Heart left ventricle (tissue), 16 donors: ENCODE data around the gene ASTE1. TPM values are rescaled to one million over a fixed set of nuclear protein-coding genes. Genes with fewer than 3 reads are reported as not detected.

ENCODE experiments used
- ATAC-seq, 4 donors: fragments of 200-7000 bp; cut with Tn5 transposase; one replicate each; pipeline ENCODE4 v1.9.1; 2020 to 2022; ENCODE audit warnings: moderate library complexity in 4 of 4, mild to moderate bottlenecking in 3 of 4, moderate number of reproducible peaks in 1 of 4
- DNase-seq, 5 donors: peaks; one replicate each; pipeline ENCODE4 v3.0.0-alpha.2; 2020
- H3K27ac ChIP-seq, 12 donors: fragments of 200-600 bp; sonication (generic) in 4 of 12; one replicate each; pipeline versions ENCODE4 v1.5.0 to v1.8.0; 2016 to 2022; ENCODE audit warnings: mild to moderate bottlenecking in 2 of 12
- H3K27me3 ChIP-seq, 9 donors: fragments of 200-600 bp; sonication (generic) in 2 of 9; one replicate each; pipeline versions ENCODE4 v1.5.1 to v1.8.0; 2016 to 2022; ENCODE audit warnings: mild to moderate bottlenecking in 3 of 9
- H3K36me3 ChIP-seq, 9 donors: fragments of 200-600 bp; sonication (generic) in 2 of 9; one replicate each; pipeline versions ENCODE4 v1.5.0 to v1.8.0; 2018 to 2022; ENCODE audit warnings: mild to moderate bottlenecking in 2 of 9
- H3K4me1 ChIP-seq, 12 donors: fragments of 200-600 bp; sonication (generic) in 4 of 12; one replicate each; pipeline versions ENCODE4 v1.5.0 to v1.8.0; 2016 to 2022; ENCODE audit warnings: mild to moderate bottlenecking in 3 of 12
- H3K4me3 ChIP-seq, 12 donors: fragments of 200-600 bp; sonication (generic) in 4 of 12; one replicate each; pipeline versions ENCODE4 v1.5.0 to v1.8.0; 2017 to 2022; ENCODE audit warnings: mild to moderate bottlenecking in 9 of 12, moderate library complexity in 4 of 12
- H3K9me3 ChIP-seq, 12 donors: fragments of 200-600 bp; sonication (generic) in 4 of 12; one replicate each; pipeline versions ENCODE4 v1.5.0 to v1.8.0; 2016 to 2022; ENCODE audit warnings: mild to moderate bottlenecking in 1 of 12
- POLR2A ChIP-seq, 2 donors: fragments of 450-650 bp; IDR thresholded peaks; one replicate each; pipeline ENCODE4 v1.6.1; 2017; ENCODE audit warnings: antibody characterized with exemption in 2 of 2, mild to moderate bottlenecking in 2 of 2, moderate library complexity in 2 of 2
- WGBS, 4 donors: extraction: QIAGEN DNeasy Blood & Tissue Kit in 2 of 4; methylation state at CpG; one replicate each; pipeline versions ENCODE4 v1.1.5 to v1.1.7; 2013 to 2018; 5-methylcytosine and 5-hydroxymethylcytosine counted together
- intact Hi-C, 10 donors: fragments of 100-400 bp; cut with DNase I; formaldehyde crosslinking; loops; one replicate each; pipeline versions ENCODE4 v1.11.1 to v1.14.2; 2022
- polyA plus RNA-seq, 2 donors: library from polyadenylated mRNA; stranded (reverse); fragments of 200-250 nt; gene quantifications; one replicate each; pipeline ENCODE4 v1.2.3, GENCODE V29; 2013
- total RNA-seq, 9 donors: library from RNA; depleted of rRNA in 2 of 9; stranded (reverse); fragments of >200 nt in 2 of 9; fragmentation: NEBNext Ultra II Directional in 3 of 9; extraction: Animal tissue kit (Norgen Biotek cat#: 25700) in 3 of 9; gene quantifications; one replicate each; pipeline versions ENCODE4 v1.1.0 to v1.2.4, GENCODE V29; 2016 to 2023
- TF ChIP-seq, protein P1 (sequence below), 12 donors: fragments of 200-600 bp; sonication (generic) in 4 of 12; IDR thresholded peaks; one replicate each; pipeline versions ENCODE4 v1.5.0 to v1.8.0; 2018 to 2022; ENCODE audit warnings: antibody characterized with exemption in 12 of 12, mild to moderate bottlenecking in 5 of 12
- donor health status: ischemic (EF 13 %, LVEDD 7.1; RV severe dilation, severe dysfunction).
- donor health status: healthy with polysubstance abuse.
- donor health status: DM: no; HTN: yes; CAD: no.
- donor health status: DM: no; HTN: no; CAD: no.
- donor health status: ischemic (EF 25% LVEDD 6.9; RV normal size, moderate dysfunction).
- donor health status: ischemic (EF 25% LVEDD 5.7; RV mildly dilated, moderate dysfunction).
- donor health status: healthy.
- donor health status: DM: yes; HTN: yes; CAD: no.
- donor health status: ischemic (EF 35%, LVEDD 5.7; RV mildly dilated, moderate dysfunction).
- donor health status: nonischemic (EF 11% LVEDD 7.7; RV severe dilation, severe dysfunction).
- donor health status: DM: yes; HTN: yes; CAD: no.
- donor health status: PGD.
- donor health status: ischemic (EF 29% LVEDD 5.4; RV normal size, mild dysfunction).
- donor health status: nonischemic (EF 23%, LVEDD 6.1; RV moderate dilation, normal function).

ASTE1 gene
- total and polyA plus RNA-seq, 11 donors = 1.4 to 5.7 (median 3.1) TPM

DNA sequence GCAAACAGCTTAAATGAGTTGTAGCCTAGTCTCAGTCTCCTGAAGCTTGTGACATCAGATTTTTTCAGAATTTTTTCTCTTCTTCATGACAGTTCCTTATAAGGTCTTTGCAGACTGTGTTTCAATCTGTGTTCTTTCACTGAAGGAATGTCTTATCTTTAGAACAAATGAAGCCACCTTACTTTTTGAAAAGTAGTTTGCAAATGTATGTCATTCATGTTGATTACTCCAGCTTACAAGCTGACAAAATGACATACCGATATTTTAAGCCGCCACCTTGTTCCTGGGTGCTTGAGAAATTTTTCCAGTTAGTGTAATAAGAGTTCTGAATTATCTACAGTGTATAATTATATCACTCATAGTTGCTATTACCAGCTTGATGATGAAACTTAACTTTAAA lies 57.0 kb downstream of the ASTE1 start:
- no peak for TF ChIP-seq POLR2A (IDR thresholded peaks at IDR 0.05)
- TF ChIP-seq, protein P1, sequence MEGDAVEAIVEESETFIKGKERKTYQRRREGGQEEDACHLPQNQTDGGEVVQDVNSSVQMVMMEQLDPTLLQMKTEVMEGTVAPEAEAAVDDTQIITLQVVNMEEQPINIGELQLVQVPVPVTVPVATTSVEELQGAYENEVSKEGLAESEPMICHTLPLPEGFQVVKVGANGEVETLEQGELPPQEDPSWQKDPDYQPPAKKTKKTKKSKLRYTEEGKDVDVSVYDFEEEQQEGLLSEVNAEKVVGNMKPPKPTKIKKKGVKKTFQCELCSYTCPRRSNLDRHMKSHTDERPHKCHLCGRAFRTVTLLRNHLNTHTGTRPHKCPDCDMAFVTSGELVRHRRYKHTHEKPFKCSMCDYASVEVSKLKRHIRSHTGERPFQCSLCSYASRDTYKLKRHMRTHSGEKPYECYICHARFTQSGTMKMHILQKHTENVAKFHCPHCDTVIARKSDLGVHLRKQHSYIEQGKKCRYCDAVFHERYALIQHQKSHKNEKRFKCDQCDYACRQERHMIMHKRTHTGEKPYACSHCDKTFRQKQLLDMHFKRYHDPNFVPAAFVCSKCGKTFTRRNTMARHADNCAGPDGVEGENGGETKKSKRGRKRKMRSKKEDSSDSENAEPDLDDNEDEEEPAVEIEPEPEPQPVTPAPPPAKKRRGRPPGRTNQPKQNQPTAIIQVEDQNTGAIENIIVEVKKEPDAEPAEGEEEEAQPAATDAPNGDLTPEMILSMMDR (IDR thresholded peaks at IDR 0.05) = no peak
- Histone ChIP-seq H3K27ac (no peak overlapping the region), H3K36me3 (peaks cover 0 to 94% (median 68%) of the 10 kb centered on the region in 9 donors), H3K9me3 (no peaks in the 10 kb centered on the region), H3K4me1 (no peaks in the 10 kb centered on the region), H3K27me3 (no peaks in the 10 kb centered on the region), H3K4me3 (no peak overlapping the region)
- WGBS, 4 donors = 95 to 99% (median 97%) methylated on average over 2 of the region's 2 CpGs
- intact Hi-C loops = no loop called here
- no peak for DNase-seq
- ATAC-seq = no peak

DNA sequence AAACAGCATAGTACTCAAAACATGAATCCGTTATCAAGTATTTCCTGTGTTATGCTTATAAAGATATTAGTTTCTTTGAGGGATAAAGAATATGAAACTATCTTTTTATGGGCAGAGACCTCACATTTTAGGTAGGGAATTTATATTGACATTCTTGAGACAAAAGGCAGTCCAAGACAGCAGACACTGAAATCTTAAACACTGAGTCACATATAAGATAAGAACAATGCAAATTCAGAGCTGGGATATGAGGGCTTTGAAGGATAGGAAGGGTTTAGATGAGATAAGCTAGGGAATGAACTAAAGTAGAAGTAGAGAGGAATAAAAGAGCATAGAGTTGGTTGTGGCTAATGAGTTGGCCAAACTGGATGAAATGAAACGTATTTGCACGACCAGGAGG lies 58.4 kb downstream of the ASTE1 start:
- intact Hi-C loops = no loop called here
- H3K9me3 ChIP-seq = no peaks in the 10 kb centered on the region
- DNase-seq (no peak), ATAC-seq (no peak)
- no peak overlapping the region for H3K4me3 ChIP-seq
- WGBS, 4 donors = 94 to 96% (median 95%) methylated on average over 3 of the region's 3 CpGs
- TF ChIP-seq, protein P1 (IDR thresholded peaks at IDR 0.05) = no peak
- TF ChIP-seq POLR2A (IDR thresholded peaks at IDR 0.05) = no peak
- H3K27ac ChIP-seq = no peak overlapping the region
- no peaks in the 10 kb centered on the region for H3K4me1 ChIP-seq
- H3K36me3 ChIP-seq = peaks cover 0 to 94% (median 77%) of the 10 kb centered on the region in 9 donors
- no peaks in the 10 kb centered on the region for H3K27me3 ChIP-seq

DNA sequence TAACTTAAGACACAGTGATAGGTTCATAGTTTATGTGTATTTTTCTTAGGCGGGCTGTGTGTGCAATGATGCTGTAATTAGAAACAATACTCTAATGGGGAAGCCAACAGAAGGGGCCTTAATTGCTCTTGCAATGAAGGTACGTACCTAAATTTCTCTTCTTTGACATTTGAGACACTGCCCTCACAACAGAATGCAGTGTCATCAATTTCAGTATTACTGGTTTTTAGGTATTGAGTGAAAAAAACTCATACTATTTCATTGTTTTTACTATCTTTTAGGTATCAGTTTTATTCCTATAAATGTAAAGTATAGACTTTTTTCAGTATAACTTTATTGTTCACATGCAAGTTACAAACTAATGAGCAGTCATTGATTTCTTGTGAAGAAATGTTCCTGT lies 59.3 kb downstream of the ASTE1 start:
- Histone ChIP-seq H3K4me1 (no peaks in the 10 kb centered on the region), H3K36me3 (peaks cover 0 to 97% (median 79%) of the 10 kb centered on the region in 9 donors), H3K4me3 (no peak overlapping the region), H3K9me3 (no peaks in the 10 kb centered on the region), H3K27me3 (no peaks in the 10 kb centered on the region), H3K27ac (no peak overlapping the region)
- intact Hi-C loops = no loop called here
- DNase-seq (no peak), ATAC-seq (no peak)
- TF ChIP-seq POLR2A (IDR thresholded peaks at IDR 0.05) = no peak
- TF ChIP-seq, protein P1 (IDR thresholded peaks at IDR 0.05) = no peak
- 93 to 97% (median 96%) methylated on average over 2 of the region's 2 CpGs for WGBS, 4 donors

DNA sequence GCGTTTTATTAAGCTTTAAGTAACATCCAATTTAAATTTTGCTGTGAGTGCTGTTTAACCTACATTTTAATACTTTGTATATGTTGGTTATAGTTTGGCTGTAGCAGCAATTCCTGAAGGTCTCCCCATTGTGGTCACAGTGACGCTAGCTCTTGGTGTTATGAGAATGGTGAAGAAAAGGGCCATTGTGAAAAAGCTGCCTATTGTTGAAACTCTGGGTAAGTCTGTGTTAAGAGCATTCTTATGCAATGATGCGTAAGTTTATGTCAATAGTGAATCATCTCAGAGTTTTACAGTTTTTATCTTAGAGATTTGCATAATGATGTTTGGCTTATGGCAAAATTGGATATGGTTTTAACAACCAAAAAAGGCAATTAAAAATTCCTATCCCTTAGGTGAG lies 62.7 kb downstream of the ASTE1 start:
- TF ChIP-seq, protein P1 (IDR thresholded peaks at IDR 0.05) = no peak
- TF ChIP-seq POLR2A (IDR thresholded peaks at IDR 0.05) = no peak
- DNase-seq (no peak), ATAC-seq (no peak)
- Histone ChIP-seq H3K4me3 (no peak overlapping the region), H3K27ac (no peak overlapping the region), H3K27me3 (no peaks in the 10 kb centered on the region), H3K9me3 (no peaks in the 10 kb centered on the region), H3K4me1 (peaks cover 0 to 6% (median 0%) of the 10 kb centered on the region in 12 donors), H3K36me3 (peaks cover 0 to 100% (median 85%) of the 10 kb centered on the region in 9 donors)
- intact Hi-C loops = no loop called here
- WGBS, 4 donors = 90 to 93% (median 92%) methylated on average over 3 of the region's 3 CpGs

Other genes with a start within 250 kb of the ASTE1 start
- 10 to 100 TPM; 54.9 to 74.4 (median 61.7) TPM for gene ATP2C1, start 132.7 kb downstream of the ASTE1 start, total RNA-seq
- 10 to 100 TPM; 26.1 to 38.0 TPM for gene ATP2C1, start 132.7 kb downstream of the ASTE1 start, polyA plus RNA-seq
- 1 to 10 TPM; 1.5 to 4.3 (median 2.1) TPM for gene NEK11, start 52 bp upstream of the ASTE1 start, total RNA-seq
- 1 to 10 TPM in 1 of 2 donors, under 1 TPM in 1; 0.38 to 1.7 TPM for gene NEK11, start 52 bp upstream of the ASTE1 start, polyA plus RNA-seq